NB4 (cell line): ENCODE measurements around the gene DAB1.

Experiments used
- CTCF ChIP-seq: IDR thresholded peaks from one replicate; pipeline ENCODE4 v1.5.1; 2012; ENCODE audit warnings: low read depth, low read length
- MAX ChIP-seq: IDR thresholded peaks from 2 replicates; pipeline ENCODE4 v1.6.1; 2011; ENCODE audit warnings: low read depth, low read length
- MYC ChIP-seq: IDR thresholded peaks from 2 replicates; pipeline ENCODE4 v1.6.1; 2011; ENCODE audit warnings: low read depth, low read length
- POLR2A ChIP-seq: IDR thresholded peaks from 2 replicates; pipeline ENCODE4 v1.6.1; 2011; ENCODE audit warnings: mild to moderate bottlenecking; ENCODE audit not compliant: insufficient read length; ENCODE audit errors: extremely low read depth

- TF ChIP-seq CTCF, result peak; percentile 24
- TF ChIP-seq POLR2A, result no peak
- TF ChIP-seq MYC, result no peak
- TF ChIP-seq MAX, result no peak
Measured at GRCh38 chr1:56967900-56968832, 455.7 kb downstream of the DAB1 start.
